ENCODE measurements around the gene DENND1A.
"Not testable (repeated sequence)": the region's sequence is repeated elsewhere in the genome, so short reads cannot be mapped to it uniquely, and the experiment has no call there.

The DENND1A gene

GRCh38 chr9:123649909-123650308, 280.0 kb downstream of the DENND1A start:
- no peak for DNase-seq

DNA sequence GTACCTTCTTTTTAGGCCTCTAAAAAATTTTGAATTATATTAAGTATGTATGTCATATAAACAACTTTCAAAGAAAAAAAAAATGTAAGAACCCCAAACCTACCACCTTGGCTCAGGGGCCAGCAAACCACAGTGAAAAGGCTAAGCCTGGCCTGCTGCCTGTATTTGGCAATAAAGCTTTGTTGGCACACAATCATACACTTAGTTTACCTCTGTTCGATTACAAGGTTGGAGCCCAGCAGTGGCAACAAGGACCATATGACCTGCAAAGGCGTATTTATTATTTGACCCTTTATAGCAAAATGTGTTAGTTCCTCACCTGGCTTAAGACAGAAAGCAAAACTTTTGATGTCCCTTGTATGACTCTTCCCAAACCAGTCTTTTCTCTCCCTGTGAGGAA, 282.8 kb downstream of the DENND1A start:
- no peak for DNase-seq

- DNase-seq = no peak
These were observed 284.2 kb downstream of the DENND1A start for GRCh38 chr9:123645762-123646161.

GRCh38 chr9:123645126-123645525, 284.8 kb downstream of the DENND1A start:
- DNase-seq = no peak

GRCh38 chr9:123643518-123643917, 286.4 kb downstream of the DENND1A start:
- no peak for DNase-seq

DNA sequence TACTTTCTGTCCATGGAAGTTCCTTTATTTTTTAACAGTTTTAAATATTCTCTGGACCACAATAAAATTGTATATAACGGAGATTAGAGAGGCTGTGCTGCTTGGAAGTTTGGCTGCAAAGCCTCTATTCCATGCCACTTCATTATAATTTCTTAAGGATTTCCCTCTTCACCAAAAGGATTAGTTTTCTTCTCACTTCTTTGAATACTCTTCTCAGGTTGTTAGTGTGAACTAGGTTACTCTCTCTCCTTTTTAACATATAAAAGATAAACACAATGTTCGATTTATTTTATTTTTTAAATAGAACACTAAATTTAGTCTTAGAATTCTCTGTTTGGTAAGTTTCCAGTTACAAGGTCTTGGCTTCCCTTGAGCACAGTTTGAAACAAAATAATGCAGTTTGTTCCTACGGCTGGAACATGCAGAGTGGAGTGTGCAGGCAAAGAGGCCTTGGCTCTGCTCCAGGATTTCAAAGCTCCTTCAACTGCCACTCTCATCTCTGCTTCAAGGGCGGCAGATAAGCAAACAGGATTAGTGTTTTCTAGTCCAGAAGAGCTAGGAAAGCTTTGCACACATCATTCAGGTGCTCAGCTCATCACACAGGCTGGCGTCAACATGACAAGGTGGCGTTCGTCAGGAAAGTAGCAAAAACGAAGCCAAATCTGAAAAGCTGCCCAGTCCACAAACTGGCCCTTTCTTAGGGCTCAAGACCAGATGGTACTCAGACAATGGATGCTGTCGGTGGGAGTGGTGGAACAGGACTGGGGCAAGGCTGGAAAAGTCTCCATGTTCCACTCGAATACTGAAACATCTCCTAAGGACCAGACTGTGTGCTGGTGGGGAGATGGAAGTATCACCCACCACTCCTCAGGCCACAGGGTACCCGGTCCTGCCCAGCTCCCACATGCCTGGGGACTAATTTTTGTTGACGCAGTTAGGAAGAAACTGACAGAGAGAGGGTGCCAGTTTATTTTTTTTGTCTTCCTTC, 287.3 kb downstream of the DENND1A start:
- DNase-seq = no peak

GRCh38 chr9:123640792-123641222, 289.1 kb downstream of the DENND1A start:
- no peak for DNase-seq

- no peak for DNase-seq
These were observed 290.2 kb downstream of the DENND1A start for GRCh38 chr9:123639743-123640142.

- peak; percentile 5 to 52 (median 40) for DNase-seq
These were observed 291.8 kb downstream of the DENND1A start for GRCh38 chr9:123637945-123638634.

DNA sequence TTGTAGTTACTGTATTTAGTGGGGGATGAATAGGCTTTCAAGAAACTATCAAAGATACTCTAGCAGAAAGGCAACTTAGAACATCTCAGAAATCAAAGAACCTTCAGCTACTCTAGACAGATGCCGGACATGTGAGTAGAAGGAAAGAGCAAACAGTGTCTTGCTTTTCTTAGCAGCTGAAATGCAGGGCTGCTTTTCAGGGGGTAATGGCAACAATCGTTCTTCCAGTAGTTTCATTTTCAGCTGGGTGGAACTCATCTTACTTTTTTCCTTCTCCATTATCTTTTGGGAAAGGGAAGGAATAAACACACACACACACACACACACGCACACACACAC, 292.4 kb downstream of the DENND1A start:
- no peak for DNase-seq

- not testable (repeated sequence) for DNase-seq
These were observed 293.1 kb downstream of the DENND1A start for GRCh38 chr9:123636805-123637204.

- no peak for DNase-seq
These were observed 298.1 kb downstream of the DENND1A start for GRCh38 chr9:123631862-123632261.

- no peak for DNase-seq
These were observed 299.7 kb downstream of the DENND1A start for GRCh38 chr9:123630233-123630632.

- no peak for DNase-seq
These were observed 300.4 kb downstream of the DENND1A start for GRCh38 chr9:123629531-123629930.

GRCh38 chr9:123622711-123623241, 307.1 kb downstream of the DENND1A start:
- no peak for DNase-seq

GRCh38 chr9:123620239-123620638, 309.7 kb downstream of the DENND1A start:
- no peak for DNase-seq

- no peak for DNase-seq
These were observed 311.8 kb downstream of the DENND1A start for GRCh38 chr9:123617952-123618678.

- DNase-seq = no peak
These were observed 312.6 kb downstream of the DENND1A start for GRCh38 chr9:123617286-123617685.

DNA sequence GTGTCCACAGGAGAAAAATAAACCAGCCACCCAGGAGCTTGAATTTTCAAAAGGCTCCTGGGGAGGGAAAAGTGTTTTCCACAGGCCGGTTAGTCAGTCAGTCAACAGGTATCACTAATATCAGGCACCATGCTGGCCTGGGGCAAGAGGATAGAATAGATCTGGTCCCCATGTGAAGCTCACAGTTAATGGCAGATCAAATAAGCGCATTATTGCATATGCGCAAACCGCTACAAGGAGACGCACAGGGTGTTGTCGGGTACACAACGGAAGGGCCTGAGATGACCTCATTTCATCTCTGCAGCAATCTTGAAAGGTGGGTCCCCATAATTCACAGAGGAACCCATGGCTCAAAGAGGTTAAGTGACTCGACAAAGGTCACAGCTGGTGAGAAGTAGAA, 313.2 kb downstream of the DENND1A start:
- no peak for DNase-seq

DNA sequence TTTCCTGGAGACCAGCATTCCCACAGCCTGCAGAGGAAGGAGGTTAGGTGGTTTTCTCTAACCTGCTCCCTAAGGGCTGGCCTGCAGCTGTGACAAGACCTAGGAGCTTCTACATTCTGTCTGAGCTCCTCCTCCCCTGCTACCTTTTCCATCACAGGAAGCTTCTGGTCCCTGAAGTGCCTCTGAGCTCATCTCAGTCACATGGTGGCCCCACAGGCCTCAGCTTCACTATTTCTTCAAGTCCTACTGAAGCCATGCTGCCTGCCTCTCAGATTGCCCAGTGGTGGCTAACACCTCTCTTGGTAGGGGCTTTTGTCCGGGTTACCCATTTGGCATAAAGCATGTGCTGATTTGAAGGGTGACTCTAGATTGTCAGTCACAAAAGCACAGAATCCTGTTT, 314.5 kb downstream of the DENND1A start:
- peak in 2 of 4 experiments; percentile 12 to 15 for DNase-seq

DNA sequence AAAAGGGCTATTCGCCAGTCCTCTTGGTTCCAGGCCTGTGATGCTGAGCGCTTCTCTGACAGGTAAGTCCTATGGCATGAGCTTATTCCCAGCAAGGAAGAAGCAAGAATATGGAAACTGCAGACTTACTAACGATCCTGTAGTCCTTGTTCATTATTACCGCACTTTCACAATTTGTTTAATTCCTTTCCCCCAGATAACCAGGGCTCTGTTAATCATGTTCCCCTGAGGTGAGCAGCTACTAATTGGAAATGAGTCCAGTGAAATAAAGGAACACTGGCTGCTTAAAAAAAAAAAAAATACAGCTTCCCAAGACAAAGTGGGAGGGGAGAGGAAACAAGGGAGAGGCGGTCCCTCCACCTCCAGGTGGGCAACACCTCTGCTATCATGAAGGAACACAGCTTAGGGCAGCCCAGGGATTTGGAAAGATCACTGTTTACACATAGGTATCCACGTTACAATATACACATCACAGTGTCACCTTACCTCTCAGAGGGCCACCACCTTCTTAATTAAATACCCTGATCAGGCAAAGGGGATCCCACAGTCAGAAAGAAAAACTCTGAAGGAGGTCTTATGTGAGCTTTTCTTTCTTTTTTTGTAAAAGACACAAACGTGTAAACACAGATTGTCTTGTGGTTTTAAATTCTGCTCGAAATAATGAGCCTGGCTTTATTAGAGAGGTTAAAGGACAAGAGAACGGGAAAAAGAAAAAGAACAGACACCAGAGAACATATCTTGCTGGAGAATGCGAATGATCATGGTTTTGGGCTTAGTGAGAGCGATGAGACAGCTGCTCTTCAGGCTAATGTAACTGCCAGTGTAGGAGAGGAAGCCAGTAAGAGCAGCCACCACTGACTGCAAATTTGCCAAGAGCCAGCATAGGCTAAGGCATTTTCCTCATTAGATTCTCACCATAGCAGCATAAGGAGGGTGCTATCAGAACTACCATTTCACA, 315.3 kb downstream of the DENND1A start:
- no peak for DNase-seq

GRCh38 chr9:123611226-123611625, 318.7 kb downstream of the DENND1A start:
- no peak for DNase-seq

Measured in suppressor macrophage (primary cell).